ENCODE measurements around the gene IDH3G. TPM values are rescaled to one million over a fixed set of nuclear protein-coding genes. Genes with fewer than 3 reads are reported as not detected.

The IDH3G gene
- total RNA-seq, 3 donors from 2014 or later, result 75.4 to 91.5 (median 76.5) TPM

GRCh38 chrX:153776120-153776599 is 18.0 kb downstream of the IDH3G start:
- H3K27me3 ChIP-seq, result peaks cover 0 to 60% of the 10 kb centered on the region in 2 donors
- no peaks in the 10 kb centered on the region for H3K36me3 ChIP-seq
- H3K9me3 ChIP-seq, result no peaks in the 10 kb centered on the region
- no peak overlapping the region for H3K4me3 ChIP-seq
- H3K27ac ChIP-seq, result no peak overlapping the region
- intact Hi-C loops (cut with DNase I; ENCODE audit: low total_unique reads), result no loop called here
- no peaks in the 10 kb centered on the region for H3K4me1 ChIP-seq
- no peak for DNase-seq (ENCODE audit: low spot score in 2 of 2)
- TF ChIP-seq, protein P1, sequence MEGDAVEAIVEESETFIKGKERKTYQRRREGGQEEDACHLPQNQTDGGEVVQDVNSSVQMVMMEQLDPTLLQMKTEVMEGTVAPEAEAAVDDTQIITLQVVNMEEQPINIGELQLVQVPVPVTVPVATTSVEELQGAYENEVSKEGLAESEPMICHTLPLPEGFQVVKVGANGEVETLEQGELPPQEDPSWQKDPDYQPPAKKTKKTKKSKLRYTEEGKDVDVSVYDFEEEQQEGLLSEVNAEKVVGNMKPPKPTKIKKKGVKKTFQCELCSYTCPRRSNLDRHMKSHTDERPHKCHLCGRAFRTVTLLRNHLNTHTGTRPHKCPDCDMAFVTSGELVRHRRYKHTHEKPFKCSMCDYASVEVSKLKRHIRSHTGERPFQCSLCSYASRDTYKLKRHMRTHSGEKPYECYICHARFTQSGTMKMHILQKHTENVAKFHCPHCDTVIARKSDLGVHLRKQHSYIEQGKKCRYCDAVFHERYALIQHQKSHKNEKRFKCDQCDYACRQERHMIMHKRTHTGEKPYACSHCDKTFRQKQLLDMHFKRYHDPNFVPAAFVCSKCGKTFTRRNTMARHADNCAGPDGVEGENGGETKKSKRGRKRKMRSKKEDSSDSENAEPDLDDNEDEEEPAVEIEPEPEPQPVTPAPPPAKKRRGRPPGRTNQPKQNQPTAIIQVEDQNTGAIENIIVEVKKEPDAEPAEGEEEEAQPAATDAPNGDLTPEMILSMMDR (IDR thresholded peaks at IDR 0.05), result no peak
- TF ChIP-seq POLR2A (IDR thresholded peaks at IDR 0.05) (no peak), POLR2AphosphoS5 (IDR thresholded peaks at IDR 0.05) (no peak)

DNA sequence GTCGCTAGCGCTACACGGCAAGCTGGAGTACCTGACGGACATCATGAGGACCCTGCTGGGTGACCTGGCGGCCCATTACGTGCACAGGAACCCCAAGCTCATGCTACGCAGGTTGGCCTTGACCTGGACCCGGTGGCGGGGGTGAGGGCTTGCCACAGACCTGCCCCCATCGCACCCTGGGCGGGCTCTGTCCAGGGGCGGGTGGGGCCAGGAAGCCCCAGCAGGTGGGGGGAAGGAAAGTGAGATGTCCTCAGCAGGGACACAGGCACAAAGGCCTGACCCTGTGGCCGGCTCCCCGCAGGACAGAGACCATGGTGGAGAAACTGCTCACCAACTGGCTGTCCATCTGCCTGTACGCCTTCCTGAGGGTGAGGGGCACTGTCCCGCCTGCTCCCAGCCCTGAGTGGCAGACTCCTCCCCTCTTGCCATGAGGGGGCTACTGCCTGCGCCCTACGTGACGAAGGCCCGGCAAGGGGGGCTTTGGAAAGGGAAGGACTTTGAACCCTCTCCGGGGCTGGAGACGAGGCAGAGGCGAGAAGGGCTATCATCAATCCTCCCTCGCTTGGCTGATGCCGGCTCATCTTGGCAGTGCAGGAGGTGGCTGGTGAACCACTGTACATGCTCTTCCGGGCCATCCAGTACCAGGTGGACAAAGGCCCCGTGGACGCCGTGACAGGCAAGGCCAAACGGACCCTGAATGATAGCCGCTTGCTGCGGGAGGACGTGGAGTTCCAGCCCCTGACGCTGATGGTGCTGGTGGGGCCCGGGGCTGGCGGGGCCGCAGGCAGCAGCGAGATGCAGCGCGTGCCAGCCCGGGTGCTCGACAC is 18.7 kb downstream of the IDH3G start:
- no peak for DNase-seq (ENCODE audit: low spot score in 2 of 2)
- Histone ChIP-seq H3K9me3 (no peaks in the 10 kb centered on the region), H3K27ac (no peak overlapping the region), H3K36me3 (no peaks in the 10 kb centered on the region), H3K4me1 (no peaks in the 10 kb centered on the region), H3K27me3 (peaks cover 0 to 59% of the 10 kb centered on the region in 2 donors), H3K4me3 (no peak overlapping the region)
- TF ChIP-seq POLR2A (IDR thresholded peaks at IDR 0.05), result no peak
- TF ChIP-seq POLR2AphosphoS5 (IDR thresholded peaks at IDR 0.05), result no peak
- TF ChIP-seq, protein P1 (IDR thresholded peaks at IDR 0.05), result no peak
- intact Hi-C loops (cut with DNase I; ENCODE audit: low total_unique reads), result no loop called here

DNA sequence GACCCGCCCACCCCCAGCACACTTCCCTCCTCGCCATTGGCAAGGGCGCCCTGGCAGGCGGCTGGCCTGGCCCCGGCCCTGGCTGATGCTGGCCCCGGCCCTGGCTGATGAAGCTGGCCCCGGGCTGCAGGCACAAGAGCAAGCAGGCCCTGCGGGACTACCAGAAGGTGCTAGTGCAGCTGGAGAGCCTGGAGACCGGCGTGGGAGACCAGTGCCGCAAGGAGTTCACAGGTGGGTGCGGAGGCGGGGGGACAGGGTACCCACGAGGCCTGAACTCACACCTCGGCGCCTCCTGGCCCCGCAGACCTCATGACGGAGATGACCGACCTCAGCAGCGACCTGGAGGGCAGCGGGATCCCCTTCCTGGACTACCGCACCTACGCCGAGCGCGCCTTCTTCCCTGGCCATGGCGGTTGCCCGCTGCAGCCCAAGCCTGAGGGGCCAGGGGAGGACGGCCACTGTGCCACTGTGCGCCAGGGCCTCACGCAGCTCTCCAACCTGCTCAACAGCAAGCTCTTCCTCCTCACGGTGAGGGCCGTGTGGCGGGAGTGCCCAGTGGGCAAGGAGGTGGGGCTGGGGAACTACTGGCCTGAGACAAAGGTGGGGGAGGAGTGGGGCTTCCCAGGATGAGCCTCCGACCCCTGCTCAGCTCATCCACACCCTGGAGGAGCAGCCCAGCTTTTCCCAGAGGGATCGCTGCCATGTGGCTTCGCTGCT is 19.4 kb downstream of the IDH3G start:
- TF ChIP-seq POLR2A (IDR thresholded peaks at IDR 0.05), result no peak
- TF ChIP-seq, protein P1 (IDR thresholded peaks at IDR 0.05), result no peak
- TF ChIP-seq POLR2AphosphoS5 (IDR thresholded peaks at IDR 0.05), result no peak

DNA sequence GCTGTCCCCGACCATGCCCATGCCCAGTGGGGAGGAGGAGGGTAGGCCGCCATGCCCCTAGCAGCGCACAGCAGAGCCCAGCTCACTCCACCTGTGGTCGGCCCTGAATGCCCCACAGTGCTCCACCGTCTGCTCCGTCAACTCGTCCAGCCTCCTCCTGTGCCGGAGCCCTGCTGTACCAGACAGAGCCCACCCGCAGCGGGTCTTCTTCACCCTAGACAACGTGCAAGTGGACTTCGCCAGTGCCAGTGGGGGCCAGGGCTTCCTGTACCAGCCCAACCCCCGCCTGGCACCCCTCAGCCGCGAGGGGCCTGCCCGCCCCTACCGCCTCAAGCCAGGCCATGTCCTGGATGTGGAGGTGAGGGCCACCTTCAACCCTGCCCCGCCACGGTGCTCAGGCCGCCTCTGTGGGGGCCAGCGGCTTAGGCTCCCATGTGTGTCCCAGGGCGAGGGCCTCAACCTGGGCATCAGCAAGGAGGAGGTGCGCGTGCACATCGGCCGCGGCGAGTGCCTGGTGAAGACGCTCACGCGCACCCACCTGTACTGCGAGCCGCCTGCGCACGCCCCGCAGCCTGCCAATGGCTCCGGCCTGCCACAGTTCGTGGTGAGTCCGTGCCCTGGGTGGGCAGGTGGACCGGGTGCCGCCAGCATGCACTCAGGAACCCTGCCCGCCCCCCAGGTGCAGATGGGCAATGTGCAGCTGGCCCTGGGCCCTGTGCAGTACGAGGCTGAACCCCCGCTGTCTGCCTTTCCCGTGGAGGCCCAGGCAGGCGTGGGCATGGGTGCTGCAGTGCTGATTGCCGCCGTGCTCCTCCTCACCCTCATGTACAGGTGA is 20.2 kb downstream of the IDH3G start:
- DNase-seq (ENCODE audit: low spot score in 2 of 2), result no peak
- H3K36me3 ChIP-seq, result no peaks in the 10 kb centered on the region
- H3K4me1 ChIP-seq, result no peaks in the 10 kb centered on the region
- TF ChIP-seq POLR2AphosphoS5 (IDR thresholded peaks at IDR 0.05), result no peak
- TF ChIP-seq POLR2A (IDR thresholded peaks at IDR 0.05), result no peak
- TF ChIP-seq, protein P1 (IDR thresholded peaks at IDR 0.05), result no peak
- H3K27me3 ChIP-seq, result peaks cover 0 to 59% of the 10 kb centered on the region in 2 donors
- no peak overlapping the region for H3K4me3 ChIP-seq
- intact Hi-C loops (cut with DNase I; ENCODE audit: low total_unique reads), result no loop called here
- H3K27ac ChIP-seq, result no peak overlapping the region
- H3K9me3 ChIP-seq, result no peaks in the 10 kb centered on the region

More for the DNA sequence above, 19.4 kb downstream of the IDH3G start:
- intact Hi-C loops (cut with DNase I; ENCODE audit: low total_unique reads), result no loop called here
- no peaks in the 10 kb centered on the region for H3K36me3 ChIP-seq
- H3K4me3 ChIP-seq, result no peak overlapping the region
- no peak for DNase-seq (ENCODE audit: low spot score in 2 of 2)
- H3K4me1 ChIP-seq, result no peaks in the 10 kb centered on the region
- H3K27me3 ChIP-seq, result peaks cover 0 to 58% of the 10 kb centered on the region in 2 donors
- no peaks in the 10 kb centered on the region for H3K9me3 ChIP-seq
- H3K27ac ChIP-seq, result no peak overlapping the region

Data from breast epithelium (tissue), 4 donors.